ENCODE results near the gene GRK6.
A peak's percentile ranks its signal among the peaks of the same experiment; 100 is the strongest.
"Not testable (repeated sequence)": the region's sequence is repeated elsewhere in the genome, so short reads cannot be mapped to it uniquely, and the experiment has no call there.

Gene GRK6

GRCh38 chr5:177470759-177471536 lies 44.5 kb downstream of the GRK6 start:
- peak; percentile 41 for DNase-seq (ENCODE audit: low spot score)

GRCh38 chr5:177471610-177472356 lies 45.3 kb downstream of the GRK6 start:
- no peak for DNase-seq (ENCODE audit: low spot score)

GRCh38 chr5:177472460-177473442 lies 46.3 kb downstream of the GRK6 start:
- peak; percentile 47 for DNase-seq (ENCODE audit: low spot score)

GRCh38 chr5:177473443-177474001 lies 47.0 kb downstream of the GRK6 start, which contains the start of gene DBN1:
TSS of gene DBN1 (minus strand) at chr5:177473634. CDS start at chr5:177473521, 113 bp downstream.
- peak; percentile 92 for DNase-seq (ENCODE audit: low spot score)

- no peak for DNase-seq (ENCODE audit: low spot score)
Observed at GRCh38 chr5:177474002-177474476, 47.6 kb downstream of the GRK6 start.

GRCh38 chr5:177474846-177475562 lies 48.5 kb downstream of the GRK6 start:
- no peak for DNase-seq (ENCODE audit: low spot score)

- no peak for DNase-seq (ENCODE audit: low spot score)
Observed at GRCh38 chr5:177475563-177476427, 49.3 kb downstream of the GRK6 start.

- no peak for DNase-seq (ENCODE audit: low spot score)
Observed at GRCh38 chr5:177476531-177477233, 50.2 kb downstream of the GRK6 start.

- no peak for DNase-seq (ENCODE audit: low spot score)
Observed at GRCh38 chr5:177477701-177478477, 51.4 kb downstream of the GRK6 start.

- DNase-seq (ENCODE audit: low spot score), result no peak
Observed at GRCh38 chr5:177478711-177479646, 52.5 kb downstream of the GRK6 start.

- DNase-seq (ENCODE audit: low spot score), result no peak
Observed at GRCh38 chr5:177479774-177480173, 53.3 kb downstream of the GRK6 start.

- DNase-seq (ENCODE audit: low spot score), result no peak
Observed at GRCh38 chr5:177482359-177482795, 55.9 kb downstream of the GRK6 start.

GRCh38 chr5:177483042-177483441 lies 56.6 kb downstream of the GRK6 start:
- no peak for DNase-seq (ENCODE audit: low spot score)

- no peak for DNase-seq (ENCODE audit: low spot score)
Observed at GRCh38 chr5:177483994-177484901, 57.8 kb downstream of the GRK6 start.

GRCh38 chr5:177484902-177485549 lies 58.5 kb downstream of the GRK6 start:
- DNase-seq (ENCODE audit: low spot score), result no peak

- not testable (repeated sequence) for DNase-seq (ENCODE audit: low spot score)
Observed at GRCh38 chr5:177485753-177486152, 59.3 kb downstream of the GRK6 start.

All from AG08395 (cell line).